Astrocyte (in vitro differentiated cells and primary cell): ENCODE data around the gene ADRA2B.
"Not testable (repeated sequence)": the region's sequence is repeated elsewhere in the genome, so short reads cannot be mapped to it uniquely, and the experiment has no call there.

Experiments used
- CTCF ChIP-seq: IDR thresholded peaks from 2 replicates; pipeline ENCODE4 v1.5.1; 2011; ENCODE audit warnings: low read depth, mild to moderate bottlenecking, inconsistent platforms, low read length, moderate library complexity; ENCODE audit not compliant: insufficient read depth
- EZH2 ChIP-seq: IDR thresholded peaks from 2 replicates; pipeline ENCODE4 v1.6.1; 2012; ENCODE audit warnings: mild to moderate bottlenecking, low read length, inconsistent platforms; ENCODE audit not compliant: insufficient read depth

DNA sequence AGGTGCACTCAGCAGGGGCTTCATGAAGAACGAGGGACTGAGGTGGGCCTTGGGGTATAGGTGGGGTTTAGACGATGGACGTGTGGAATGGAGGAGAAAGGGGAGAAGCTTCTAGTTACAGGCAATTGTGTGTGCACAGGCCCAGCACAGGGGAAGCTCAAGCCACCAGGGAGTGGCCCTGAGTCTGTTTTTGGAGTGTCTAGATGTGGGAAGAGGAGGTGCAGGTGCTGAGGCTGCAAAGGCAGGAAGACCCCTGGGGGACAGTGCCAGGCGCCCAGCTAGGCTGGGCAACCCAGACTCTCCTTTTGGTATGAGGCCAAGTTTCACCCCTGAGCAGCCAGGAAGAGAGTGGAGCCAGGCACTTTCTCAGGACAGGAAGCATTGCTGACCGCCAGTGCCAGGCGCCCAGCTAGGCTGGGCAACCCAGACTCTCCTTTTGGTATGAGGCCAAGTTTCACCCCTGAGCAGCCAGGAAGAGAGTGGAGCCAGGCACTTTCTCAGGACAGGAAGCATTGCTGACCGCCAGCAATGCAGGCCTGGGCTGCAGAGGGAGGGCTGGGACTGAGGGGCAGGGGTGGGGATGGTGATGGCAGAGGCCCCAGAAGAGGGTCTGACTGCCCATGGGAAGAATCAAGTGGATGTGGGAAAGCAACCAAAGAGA is 31.4 kb downstream of the ADRA2B start:
- not testable (repeated sequence) for TF ChIP-seq EZH2, CTCF
